ENCODE results near the gene PRPSAP2.
"Not testable (repeated sequence)": the region's sequence is repeated elsewhere in the genome, so short reads cannot be mapped to it uniquely, and the experiment has no call there.

Gene PRPSAP2

GRCh38 chr17:18944646-18945045 lies 86.7 kb downstream of the PRPSAP2 start:
- no peak overlapping the region for H3K9ac ChIP-seq (ENCODE audit: low read depth, low read length)
- H3K4me1 ChIP-seq (ENCODE audit: insufficient read depth, low read length) = no peaks in the 10 kb centered on the region
- no peaks in the 10 kb centered on the region for H3K36me3 ChIP-seq (ENCODE audit: insufficient read depth, low read length)
- H3K9me3 ChIP-seq (ENCODE audit: control insufficient read depth, insufficient read depth, low read length) = no peaks in the 10 kb centered on the region

- Histone ChIP-seq H3K9ac (ENCODE audit: low read depth, low read length) (no peak overlapping the region), H3K4me1 (ENCODE audit: insufficient read depth, low read length) (no peaks in the 10 kb centered on the region), H3K36me3 (ENCODE audit: insufficient read depth, low read length) (no peaks in the 10 kb centered on the region), H3K9me3 (ENCODE audit: control insufficient read depth, insufficient read depth, low read length) (no peaks in the 10 kb centered on the region)
Observed at GRCh38 chr17:18946536-18946935, 88.6 kb downstream of the PRPSAP2 start.

- Histone ChIP-seq H3K9ac (ENCODE audit: low read depth, low read length) (no peak overlapping the region), H3K4me1 (ENCODE audit: insufficient read depth, low read length) (no peaks in the 10 kb centered on the region), H3K9me3 (ENCODE audit: control insufficient read depth, insufficient read depth, low read length) (no peaks in the 10 kb centered on the region), H3K36me3 (ENCODE audit: insufficient read depth, low read length) (no peaks in the 10 kb centered on the region)
Observed at GRCh38 chr17:18947866-18948265, 89.9 kb downstream of the PRPSAP2 start.

- Histone ChIP-seq H3K4me1 (ENCODE audit: insufficient read depth, low read length) (no peaks in the 10 kb centered on the region), H3K9ac (ENCODE audit: low read depth, low read length) (no peak overlapping the region), H3K36me3 (ENCODE audit: insufficient read depth, low read length) (no peaks in the 10 kb centered on the region), H3K9me3 (ENCODE audit: control insufficient read depth, insufficient read depth, low read length) (no peaks in the 10 kb centered on the region)
Observed at GRCh38 chr17:18948476-18949006, 90.6 kb downstream of the PRPSAP2 start.

- H3K9ac ChIP-seq (ENCODE audit: low read depth, low read length) = no peak overlapping the region
- no peaks in the 10 kb centered on the region for H3K4me1 ChIP-seq (ENCODE audit: insufficient read depth, low read length)
- H3K9me3 ChIP-seq (ENCODE audit: control insufficient read depth, insufficient read depth, low read length) = no peaks in the 10 kb centered on the region
- no peaks in the 10 kb centered on the region for H3K36me3 ChIP-seq (ENCODE audit: insufficient read depth, low read length)
Observed at GRCh38 chr17:18949566-18949965, 91.6 kb downstream of the PRPSAP2 start.

GRCh38 chr17:18950346-18950745 lies 92.4 kb downstream of the PRPSAP2 start:
- Histone ChIP-seq H3K9ac (ENCODE audit: low read depth, low read length) (no peak overlapping the region), H3K4me1 (ENCODE audit: insufficient read depth, low read length) (no peaks in the 10 kb centered on the region), H3K9me3 (ENCODE audit: control insufficient read depth, insufficient read depth, low read length) (no peaks in the 10 kb centered on the region), H3K36me3 (ENCODE audit: insufficient read depth, low read length) (no peaks in the 10 kb centered on the region)

- no peaks in the 10 kb centered on the region for H3K9me3 ChIP-seq (ENCODE audit: control insufficient read depth, insufficient read depth, low read length)
- no peak overlapping the region for H3K9ac ChIP-seq (ENCODE audit: low read depth, low read length)
- no peaks in the 10 kb centered on the region for H3K4me1 ChIP-seq (ENCODE audit: insufficient read depth, low read length)
- no peaks in the 10 kb centered on the region for H3K36me3 ChIP-seq (ENCODE audit: insufficient read depth, low read length)
Observed at GRCh38 chr17:18950944-18951905, 93.3 kb downstream of the PRPSAP2 start.

- no peaks in the 10 kb centered on the region for H3K36me3 ChIP-seq (ENCODE audit: insufficient read depth, low read length)
- H3K9ac ChIP-seq (ENCODE audit: low read depth, low read length) = no peak within 1 kb of the TSS
- no peaks in the 10 kb centered on the region for H3K9me3 ChIP-seq (ENCODE audit: control insufficient read depth, insufficient read depth, low read length)
- H3K4me1 ChIP-seq (ENCODE audit: insufficient read depth, low read length) = no peaks in the 10 kb centered on the region
Observed at GRCh38 chr17:18951941-18952842, 94.3 kb downstream of the PRPSAP2 start, which contains the start of gene SLC5A10. Gene SLC5A10 (plus strand): TSS chr17:18952165. CDS start chr17:18952206, 41 bp downstream.

- H3K9me3 ChIP-seq (ENCODE audit: control insufficient read depth, insufficient read depth, low read length) = no peaks in the 10 kb centered on the region
- H3K4me1 ChIP-seq (ENCODE audit: insufficient read depth, low read length) = no peaks in the 10 kb centered on the region
- H3K9ac ChIP-seq (ENCODE audit: low read depth, low read length) = no peak overlapping the region
- H3K36me3 ChIP-seq (ENCODE audit: insufficient read depth, low read length) = no peaks in the 10 kb centered on the region
Observed at GRCh38 chr17:18953231-18953728, 95.3 kb downstream of the PRPSAP2 start.

- Histone ChIP-seq H3K9ac (ENCODE audit: low read depth, low read length) (no peak overlapping the region), H3K36me3 (ENCODE audit: insufficient read depth, low read length) (no peaks in the 10 kb centered on the region), H3K9me3 (ENCODE audit: control insufficient read depth, insufficient read depth, low read length) (no peaks in the 10 kb centered on the region), H3K4me1 (ENCODE audit: insufficient read depth, low read length) (no peaks in the 10 kb centered on the region)
Observed at GRCh38 chr17:18954321-18954720, 96.4 kb downstream of the PRPSAP2 start.

- Histone ChIP-seq H3K9ac (ENCODE audit: low read depth, low read length) (no peak overlapping the region), H3K36me3 (ENCODE audit: insufficient read depth, low read length) (no peaks in the 10 kb centered on the region), H3K9me3 (ENCODE audit: control insufficient read depth, insufficient read depth, low read length) (no peaks in the 10 kb centered on the region), H3K4me1 (ENCODE audit: insufficient read depth, low read length) (no peaks in the 10 kb centered on the region)
Observed at GRCh38 chr17:18955009-18955408, 97.1 kb downstream of the PRPSAP2 start.

GRCh38 chr17:18956021-18956420 lies 98.1 kb downstream of the PRPSAP2 start:
- not testable (repeated sequence) for H3K4me1 ChIP-seq (ENCODE audit: insufficient read depth, low read length); H3K9ac ChIP-seq (ENCODE audit: low read depth, low read length); H3K9me3 ChIP-seq (ENCODE audit: control insufficient read depth, insufficient read depth, low read length); H3K36me3 ChIP-seq (ENCODE audit: insufficient read depth, low read length)

- H3K36me3 ChIP-seq (ENCODE audit: insufficient read depth, low read length) = no peaks in the 10 kb centered on the region
- no peaks in the 10 kb centered on the region for H3K9me3 ChIP-seq (ENCODE audit: control insufficient read depth, insufficient read depth, low read length)
- no peak overlapping the region for H3K9ac ChIP-seq (ENCODE audit: low read depth, low read length)
- H3K4me1 ChIP-seq (ENCODE audit: insufficient read depth, low read length) = no peaks in the 10 kb centered on the region; the same call in 1 of the 2 replicates
Observed at GRCh38 chr17:18956581-18956980, 98.7 kb downstream of the PRPSAP2 start.

GRCh38 chr17:18957831-18958230 lies 99.9 kb downstream of the PRPSAP2 start:
- H3K9ac ChIP-seq (ENCODE audit: low read depth, low read length) = no peak overlapping the region
- H3K36me3 ChIP-seq (ENCODE audit: insufficient read depth, low read length) = no peaks in the 10 kb centered on the region
- no peaks in the 10 kb centered on the region for H3K9me3 ChIP-seq (ENCODE audit: control insufficient read depth, insufficient read depth, low read length)
- H3K4me1 ChIP-seq (ENCODE audit: insufficient read depth, low read length) = peaks cover 5% of the 10 kb centered on the region; the same call in 1 of the 2 replicates
